ENCODE data around the gene DRD4. TPM values are rescaled to one million over a fixed set of nuclear protein-coding genes. Genes with fewer than 3 reads are reported as not detected.

DRD4 gene
- total RNA-seq (2014; rRNA removed; shearing (Covaris generic); ENCODE audit: low replicate concordance), result not detected in 2 replicates

DNA sequence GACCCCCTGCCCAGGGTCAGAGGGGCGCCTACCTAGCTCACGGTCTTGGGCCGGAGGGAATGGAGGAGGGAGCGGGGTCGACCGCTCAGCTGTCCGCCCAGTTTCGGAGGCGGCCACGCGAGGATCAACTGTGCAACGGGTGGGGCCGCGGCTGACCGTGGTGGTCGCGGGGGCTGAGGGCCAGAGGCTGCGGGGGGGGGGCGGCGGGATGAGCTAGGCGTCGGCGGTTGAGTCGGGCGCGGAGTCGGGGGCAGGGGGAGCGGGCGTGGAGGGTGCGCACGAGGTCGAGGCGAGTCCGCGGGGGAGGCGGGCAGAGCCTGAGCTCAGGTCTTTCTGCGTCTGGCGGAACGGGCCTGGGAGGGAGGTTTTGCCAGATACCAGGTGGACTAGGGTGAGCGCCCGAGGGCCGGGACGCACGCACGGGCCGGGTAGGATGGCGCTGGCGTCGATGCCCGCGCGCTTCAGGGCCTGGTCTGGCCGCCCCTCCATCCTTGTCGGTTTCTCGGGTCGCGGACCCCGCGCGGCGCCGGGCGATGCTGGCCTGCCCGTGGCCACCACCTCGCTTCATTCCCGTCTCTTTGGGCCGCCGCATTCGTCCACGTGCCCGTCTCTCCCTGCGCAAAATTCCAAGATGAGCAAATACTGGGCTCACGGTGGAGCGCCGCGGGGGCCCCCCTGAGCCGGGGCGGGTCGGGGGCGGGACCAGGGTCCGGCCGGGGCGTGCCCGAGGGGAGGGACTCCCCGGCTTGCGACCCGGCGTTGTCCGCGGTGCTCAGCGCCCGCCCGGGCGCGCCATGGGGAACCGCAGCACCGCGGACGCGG, at the start of gene DRD4:
DRD4 (plus strand) TSS at position 759 of the 822 bp plus-strand sequence; CDS start at position 795, 36 bp downstream.
- DNase-seq (ENCODE audit: low read depth), result no peak
- in situ Hi-C loops (cut with HindIII; ENCODE audit: low pct_unique_long_range_greater_than_20kb, low sequenced_read_pairs), result no loop called here

DNA sequence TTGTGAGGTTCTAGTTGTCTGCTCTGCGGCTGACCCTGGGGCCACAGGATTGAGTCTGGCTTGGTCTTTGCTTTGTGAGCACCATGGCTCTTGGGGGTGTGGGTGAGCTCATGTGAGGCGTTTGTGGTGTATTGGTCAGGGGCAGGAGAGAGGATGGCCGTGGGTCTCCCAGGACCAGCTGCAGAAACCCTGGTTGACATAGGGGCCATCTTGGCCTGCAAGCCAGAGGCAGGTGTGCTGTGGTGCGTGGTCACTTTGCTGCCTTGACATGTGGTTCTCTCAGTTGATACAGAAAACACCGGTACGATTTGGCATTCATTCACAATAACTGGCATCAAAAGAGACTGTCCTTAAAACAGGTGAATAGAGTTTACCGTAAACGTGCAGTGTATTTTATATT, 49.5 kb upstream of the DRD4 start:
- DNase-seq (ENCODE audit: low read depth), result no peak
- in situ Hi-C loops (cut with HindIII; ENCODE audit: low pct_unique_long_range_greater_than_20kb, low sequenced_read_pairs), result no loop called here

- in situ Hi-C loops (cut with HindIII; ENCODE audit: low pct_unique_long_range_greater_than_20kb, low sequenced_read_pairs), result no loop called here
- peak; percentile 83 for DNase-seq (ENCODE audit: low read depth)
Observed at GRCh38 chr11:587978-588380, 49.1 kb upstream of the DRD4 start.

DNA sequence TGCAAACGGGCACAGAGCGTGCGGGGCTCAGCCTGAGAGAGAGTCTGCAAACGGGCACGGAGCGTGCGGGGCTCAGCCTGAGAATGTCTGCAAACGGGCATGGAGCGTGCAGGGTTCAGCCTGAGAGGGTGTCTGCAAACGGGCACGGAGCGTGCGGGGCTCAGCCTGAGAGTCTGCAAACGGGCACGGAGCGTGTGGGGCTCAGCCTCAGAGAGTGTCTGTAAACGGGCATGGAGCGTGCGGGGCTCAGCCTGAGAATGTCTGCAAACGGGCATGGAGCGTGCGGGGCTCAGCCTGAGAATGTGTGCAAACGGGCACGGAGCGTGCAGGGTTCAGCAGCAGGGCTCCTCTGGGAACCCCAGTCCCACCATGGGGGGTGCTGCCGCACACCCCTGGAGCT, 47.3 kb upstream of the DRD4 start:
- DNase-seq (ENCODE audit: low read depth), result no peak
- in situ Hi-C loops (cut with HindIII; ENCODE audit: low pct_unique_long_range_greater_than_20kb, low sequenced_read_pairs), result no loop called here

GRCh38 chr11:590997-591396, 46.1 kb upstream of the DRD4 start:
- no peak for DNase-seq (ENCODE audit: low read depth)
- in situ Hi-C loops (cut with HindIII; ENCODE audit: low pct_unique_long_range_greater_than_20kb, low sequenced_read_pairs), result no loop called here

DNA sequence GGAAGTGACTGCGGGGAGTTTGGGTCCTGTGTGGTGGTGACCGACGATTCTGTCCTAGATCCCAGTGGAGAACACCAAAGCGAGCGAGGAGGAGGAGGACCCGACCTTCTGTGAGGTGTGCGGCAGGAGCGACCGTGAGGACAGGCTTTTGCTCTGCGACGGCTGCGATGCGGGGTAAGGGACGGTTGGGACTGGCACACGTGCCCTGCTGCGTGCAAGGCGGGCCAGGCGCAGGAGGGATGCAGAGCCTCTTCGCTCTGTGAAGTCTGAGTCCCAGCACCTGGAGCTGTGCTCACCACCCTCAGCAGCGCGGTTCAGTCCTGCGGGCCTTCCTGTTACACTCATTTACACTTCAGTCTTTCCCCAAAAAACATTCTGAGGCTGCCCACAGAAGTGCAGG, 44.6 kb upstream of the DRD4 start:
- in situ Hi-C loops (cut with HindIII; ENCODE audit: low pct_unique_long_range_greater_than_20kb, low sequenced_read_pairs), result no loop called here
- DNase-seq (ENCODE audit: low read depth), result no peak

- in situ Hi-C loops (cut with HindIII; ENCODE audit: low pct_unique_long_range_greater_than_20kb, low sequenced_read_pairs), result no loop called here
- DNase-seq (ENCODE audit: low read depth), result no peak
Observed at GRCh38 chr11:592918-593317, 44.2 kb upstream of the DRD4 start.

DNA sequence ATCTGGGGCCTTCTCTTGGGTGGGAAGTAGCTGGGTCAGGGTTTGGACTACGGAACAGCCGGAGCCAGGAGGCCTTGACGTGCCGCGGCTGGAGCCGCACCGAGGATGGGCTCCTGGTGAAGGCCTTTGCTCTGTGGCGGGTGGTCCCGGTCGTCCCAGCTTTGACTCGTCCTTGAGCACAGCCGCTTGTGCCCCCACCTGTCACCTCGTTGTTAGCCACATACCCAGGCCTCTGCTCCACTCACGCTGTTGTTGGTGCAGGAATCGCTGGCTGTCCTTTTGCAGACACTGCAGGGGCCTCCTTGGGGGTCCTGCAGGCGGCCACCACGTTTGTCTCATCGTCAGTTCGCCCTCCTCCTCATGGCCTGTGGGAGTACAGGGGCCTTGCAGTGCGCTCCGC, 43.7 kb upstream of the DRD4 start:
- in situ Hi-C loops (cut with HindIII; ENCODE audit: low pct_unique_long_range_greater_than_20kb, low sequenced_read_pairs), result no loop called here
- no peak for DNase-seq (ENCODE audit: low read depth)

- DNase-seq (ENCODE audit: low read depth), result no peak
- in situ Hi-C loops (cut with HindIII; ENCODE audit: low pct_unique_long_range_greater_than_20kb, low sequenced_read_pairs), result no loop called here
Observed at GRCh38 chr11:595400-595799, 41.7 kb upstream of the DRD4 start.

GRCh38 chr11:596374-596773, 40.7 kb upstream of the DRD4 start:
- in situ Hi-C loops (cut with HindIII; ENCODE audit: low pct_unique_long_range_greater_than_20kb, low sequenced_read_pairs), result no loop called here
- no peak for DNase-seq (ENCODE audit: low read depth)

DNA sequence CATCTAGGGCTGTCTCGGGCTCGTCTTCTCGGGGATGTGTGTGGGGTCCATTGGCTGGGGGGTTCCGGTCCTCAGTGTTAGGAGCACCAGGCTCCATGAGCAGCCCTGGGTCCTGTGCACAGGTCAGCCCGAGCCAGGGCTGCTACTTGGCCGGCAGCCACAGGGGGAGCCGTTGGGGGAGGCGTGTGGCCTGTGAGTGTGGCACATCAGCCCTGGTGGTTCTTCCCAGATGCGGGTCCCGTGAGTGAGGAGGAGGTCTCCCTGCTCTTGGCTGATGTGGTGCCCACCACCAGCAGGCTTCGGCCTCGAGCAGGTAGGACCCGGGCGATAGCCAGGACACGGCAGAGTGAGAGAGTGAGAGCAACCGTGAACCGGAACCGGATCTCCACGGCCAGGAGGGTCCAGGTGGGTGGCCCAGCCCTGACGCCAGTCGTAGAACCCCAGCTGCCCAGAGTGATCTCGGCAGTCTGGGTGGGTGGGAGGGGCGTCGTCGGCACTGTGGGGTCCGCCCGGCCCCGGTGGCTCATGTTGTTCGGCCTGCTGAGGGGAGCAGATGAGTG, 39.8 kb upstream of the DRD4 start:
- DNase-seq (ENCODE audit: low read depth), result no peak
- in situ Hi-C loops (cut with HindIII; ENCODE audit: low pct_unique_long_range_greater_than_20kb, low sequenced_read_pairs), result no loop called here

DNA sequence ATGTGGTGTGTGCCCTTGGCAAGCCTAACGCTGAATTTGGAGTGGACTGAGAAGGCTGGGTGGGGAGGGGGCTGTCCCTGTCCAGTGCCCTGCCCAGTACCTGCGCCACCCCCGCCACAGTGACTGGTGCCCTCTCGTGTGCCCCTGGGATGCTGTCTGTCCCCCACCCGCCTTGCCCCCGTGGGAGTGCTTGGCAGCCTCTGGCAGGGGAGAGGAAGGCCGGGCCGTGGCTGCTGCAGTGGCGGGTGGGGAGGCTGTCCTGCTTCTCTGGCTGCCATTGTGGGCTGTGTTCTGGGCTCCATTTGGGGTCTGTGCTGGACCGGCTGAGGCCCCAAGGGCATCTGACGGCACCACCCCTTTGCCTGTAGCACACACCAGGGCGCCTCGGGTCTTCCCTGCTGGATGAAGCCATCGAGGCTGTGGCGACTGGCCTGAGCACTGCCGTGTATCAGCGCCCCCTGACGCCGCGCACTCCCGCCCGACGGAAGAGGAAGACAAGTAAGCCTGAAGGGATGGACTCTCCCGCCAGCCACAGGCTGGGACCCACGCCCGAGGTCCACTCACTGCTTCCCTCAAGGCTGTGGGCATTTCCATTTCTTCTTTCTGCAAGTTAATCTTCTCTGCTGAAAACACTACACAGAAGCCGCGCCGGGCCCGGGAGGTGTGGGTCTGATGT, 38.9 kb upstream of the DRD4 start:
- DNase-seq (ENCODE audit: low read depth), result no peak
- in situ Hi-C loops (cut with HindIII; ENCODE audit: low pct_unique_long_range_greater_than_20kb, low sequenced_read_pairs), result no loop called here

GRCh38 chr11:601573-602245, 35.4 kb upstream of the DRD4 start:
- no peak for DNase-seq (ENCODE audit: low read depth)
- in situ Hi-C loops (cut with HindIII; ENCODE audit: low pct_unique_long_range_greater_than_20kb, low sequenced_read_pairs), result no loop called here

DNA sequence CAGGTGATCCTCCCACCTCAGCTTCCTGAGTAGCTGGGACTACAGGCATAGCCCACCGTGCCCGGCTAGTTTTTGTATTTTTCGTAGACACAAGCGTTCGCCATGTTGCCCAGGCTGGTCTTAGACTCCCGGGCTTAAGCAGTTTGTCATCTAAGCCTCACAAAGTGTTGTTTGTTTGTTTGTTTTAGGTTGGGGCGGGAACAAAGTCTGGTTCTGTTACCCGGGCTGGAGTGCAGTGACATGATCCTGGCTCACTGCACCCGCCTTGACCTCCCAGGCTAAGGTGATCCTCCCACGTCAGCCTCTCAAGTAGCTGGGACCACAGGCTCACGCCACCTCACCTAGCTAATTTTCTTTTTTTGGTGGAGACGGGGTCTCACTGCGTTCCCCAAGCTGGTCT, 33.9 kb upstream of the DRD4 start:
- DNase-seq (ENCODE audit: low read depth), result no peak
- in situ Hi-C loops (cut with HindIII; ENCODE audit: low pct_unique_long_range_greater_than_20kb, low sequenced_read_pairs), result no loop called here

GRCh38 chr11:605286-606129, 31.6 kb upstream of the DRD4 start:
- in situ Hi-C loops (cut with HindIII; ENCODE audit: low pct_unique_long_range_greater_than_20kb, low sequenced_read_pairs), result no loop called here
- no peak for DNase-seq (ENCODE audit: low read depth)

DNA sequence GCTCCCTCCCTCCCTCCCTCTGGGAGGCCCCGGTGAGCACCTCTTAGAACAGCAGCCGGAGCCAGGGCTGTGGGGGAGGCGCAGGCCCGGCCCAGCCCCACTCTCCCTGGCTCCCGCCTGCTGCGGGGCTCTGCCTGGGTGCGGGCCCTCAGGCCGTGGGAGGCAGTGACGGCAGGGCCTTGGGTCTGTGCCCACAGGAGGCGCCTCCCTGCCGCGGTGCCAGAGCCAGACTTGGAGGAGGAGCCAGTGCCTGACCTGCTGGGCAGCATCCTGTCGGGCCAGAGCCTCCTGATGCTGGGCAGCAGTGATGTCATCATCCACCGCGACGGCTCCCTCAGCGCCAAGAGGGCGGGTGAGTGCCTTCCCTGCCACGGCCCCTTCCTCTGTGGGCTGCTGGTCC, 30.8 kb upstream of the DRD4 start:
- in situ Hi-C loops (cut with HindIII; ENCODE audit: low pct_unique_long_range_greater_than_20kb, low sequenced_read_pairs), result no loop called here
- DNase-seq (ENCODE audit: low read depth), result peak; percentile 13

DNA sequence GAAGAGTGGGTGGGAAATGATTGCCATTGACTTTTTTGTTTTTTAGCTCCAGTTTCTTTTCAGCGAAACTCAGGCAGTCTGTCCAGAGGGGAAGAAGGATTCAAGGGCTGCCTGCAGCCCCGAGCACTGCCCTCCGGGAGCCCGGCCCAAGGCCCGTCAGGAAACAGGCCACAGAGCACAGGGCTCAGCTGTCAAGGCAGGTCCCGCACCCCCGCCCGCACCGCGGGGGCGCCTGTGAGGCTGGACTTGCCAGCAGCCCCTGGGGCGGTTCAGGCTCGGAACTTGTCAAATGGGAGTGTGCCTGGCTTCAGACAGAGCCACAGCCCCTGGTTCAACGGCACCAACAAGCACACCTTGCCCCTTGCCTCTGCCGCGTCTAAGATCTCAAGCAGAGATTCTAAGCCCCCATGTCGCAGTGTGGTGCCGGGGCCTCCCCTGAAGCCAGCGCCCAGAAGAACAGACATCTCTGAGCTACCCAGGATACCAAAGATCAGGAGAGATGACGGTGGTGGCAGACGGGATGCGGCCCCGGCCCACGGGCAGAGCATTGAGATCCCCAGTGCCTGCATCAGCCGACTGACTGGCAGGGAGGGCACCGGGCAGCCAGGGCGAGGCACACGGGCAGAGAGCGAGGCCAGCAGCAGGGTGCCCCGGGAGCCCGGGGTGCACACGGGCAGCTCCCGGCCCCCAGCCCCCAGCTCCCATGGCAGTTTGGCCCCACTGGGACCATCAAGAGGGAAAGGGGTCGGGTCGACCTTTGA, 29.9 kb upstream of the DRD4 start:
- no peak for DNase-seq (ENCODE audit: low read depth)
- in situ Hi-C loops (cut with HindIII; ENCODE audit: low pct_unique_long_range_greater_than_20kb, low sequenced_read_pairs), result no loop called here
